HEK293 (cell line): ENCODE measurements around the gene PLCG2.

Experiments used
- CTCF ChIA-PET: fragments of 350-600 bp; formaldehyde crosslinking; extraction: SDS; loops from one replicate; lab custom pipeline; 2021; ENCODE audit warnings: antibody characterized with exemption; lab: Yijun Ruan, JAX
- POLR2A ChIA-PET: fragments of 300-600 bp; formaldehyde crosslinking; extraction: SDS; loops from one replicate; lab custom pipeline; 2020; ENCODE audit warnings: antibody characterized with exemption, inconsistent platforms; lab: Yijun Ruan, JAX
- H3K27ac ChIP-seq: fragments of 200-500 bp; sonication (Bioruptor generic); 2 replicates; pipeline ENCODE4 v1.5.1; 2014; ENCODE audit warnings: low read depth, low read length, control low read depth, inconsistent platforms; ENCODE audit errors: extremely low read depth
- H3K36me3 ChIP-seq, 2 experiments: fragments of 200-500 bp in 1 of 2; sonication (Bioruptor generic) in 1 of 2; 1 replicate in 1 of 2; 2 replicates in 1 of 2; pipeline ENCODE4 v1.5.1; 2014 to 2017; ENCODE audit warnings: inconsistent platforms in 2 of 2, low read length in 2 of 2; ENCODE audit not compliant: control insufficient read depth in 2 of 2, insufficient read depth in 1 of 2
- H3K4me1 ChIP-seq: fragments of 200-500 bp; sonication (Bioruptor generic); 2 replicates; pipeline ENCODE4 v1.5.1; 2014; ENCODE audit warnings: mild to moderate bottlenecking, low read length, inconsistent platforms; ENCODE audit not compliant: control insufficient read depth, insufficient read depth
- H3K4me3 ChIP-seq: 2 replicates; pipeline ENCODE4 v1.5.1; 2011; ENCODE audit warnings: low read depth, mild to moderate bottlenecking, control low read depth, low read length, moderate library complexity
- H3K9me3 ChIP-seq: fragments of 200-500 bp; sonication (Bioruptor generic); 2 replicates; pipeline ENCODE4 v1.5.1; 2014; ENCODE audit warnings: low read depth, low read length, inconsistent platforms; ENCODE audit not compliant: control insufficient read depth, insufficient read depth
- BCL11B ChIP-seq: fragments of 450-650 bp; formaldehyde crosslinking; IDR thresholded peaks from 2 replicates; pipeline ENCODE4 v1.5.1; 2016; ENCODE audit warnings: low read depth, missing biosample characterization, missing genetic modification characterization
- GLI4 ChIP-seq: fragments of 450-650 bp; formaldehyde crosslinking; IDR thresholded peaks from 2 replicates; pipeline ENCODE4 v1.5.1; 2016; ENCODE audit warnings: missing biosample characterization, missing genetic modification characterization
- GLIS2 ChIP-seq: fragments of 450-650 bp; formaldehyde crosslinking; IDR thresholded peaks from 2 replicates; pipeline ENCODE4 v1.5.1; 2016; ENCODE audit warnings: missing biosample characterization, missing genetic modification characterization
- OVOL3 ChIP-seq: fragments of 450-650 bp; formaldehyde crosslinking; IDR thresholded peaks from 2 replicates; pipeline ENCODE4 v1.5.1; 2016; ENCODE audit warnings: missing biosample characterization, missing genetic modification characterization
- WT1 ChIP-seq: fragments of 450-650 bp; formaldehyde crosslinking; IDR thresholded peaks from 2 replicates; pipeline ENCODE4 v1.5.1; 2016; ENCODE audit warnings: missing biosample characterization, missing genetic modification characterization
- ZBTB10 ChIP-seq: fragments of 450-650 bp; formaldehyde crosslinking; IDR thresholded peaks from 2 replicates; pipeline ENCODE4 v1.5.1; 2016; ENCODE audit warnings: missing biosample characterization, missing genetic modification characterization
- ZBTB21 ChIP-seq: fragments of 450-650 bp; formaldehyde crosslinking; IDR thresholded peaks from 2 replicates; pipeline ENCODE4 v1.5.1; 2017; ENCODE audit warnings: missing biosample characterization, missing genetic modification characterization
- ZNF10 ChIP-seq: fragments of 450-650 bp; formaldehyde crosslinking; IDR thresholded peaks from 2 replicates; pipeline ENCODE4 v1.5.1; 2017; ENCODE audit warnings: missing biosample characterization, missing genetic modification characterization
- ZNF184 ChIP-seq: fragments of 450-650 bp; IDR thresholded peaks from 2 replicates; pipeline ENCODE4 v1.5.1; 2018; ENCODE audit warnings: missing biosample characterization, mild to moderate bottlenecking, missing genetic modification characterization
- ZNF302 ChIP-seq: fragments of 450-650 bp; formaldehyde crosslinking; IDR thresholded peaks from 2 replicates; pipeline ENCODE4 v1.5.1; 2016; ENCODE audit warnings: missing biosample characterization, missing genetic modification characterization, low read depth
- ZNF529 ChIP-seq: fragments of 450-650 bp; formaldehyde crosslinking; IDR thresholded peaks from 2 replicates; pipeline ENCODE4 v1.5.1; 2017; ENCODE audit warnings: missing genetic modification characterization, missing biosample characterization; ENCODE audit not compliant: insufficient replicate concordance
- ZNF654 ChIP-seq: fragments of 450-650 bp; formaldehyde crosslinking; IDR thresholded peaks from 2 replicates; pipeline ENCODE4 v1.5.1; 2016; ENCODE audit warnings: low read depth, missing biosample characterization, missing genetic modification characterization
- ZNF701 ChIP-seq: fragments of 450-650 bp; formaldehyde crosslinking; IDR thresholded peaks from 2 replicates; pipeline ENCODE4 v1.5.1; 2016; ENCODE audit warnings: missing biosample characterization, missing genetic modification characterization
- ZNF830 ChIP-seq: fragments of 450-650 bp; IDR thresholded peaks from 2 replicates; pipeline ENCODE4 v1.5.0; 2018; ENCODE audit warnings: missing biosample characterization, missing genetic modification characterization, low read depth, mild to moderate bottlenecking, moderate library complexity
- ZSCAN16 ChIP-seq: fragments of 450-650 bp; formaldehyde crosslinking; IDR thresholded peaks from 2 replicates; pipeline ENCODE4 v1.5.1; 2016; ENCODE audit warnings: missing biosample characterization, missing genetic modification characterization
- TF ChIP-seq, protein P1 (sequence below): fragments of 450-650 bp; formaldehyde crosslinking; IDR thresholded peaks from 2 replicates; pipeline ENCODE4 v1.5.1; 2016; ENCODE audit warnings: missing biosample characterization, missing genetic modification characterization
- TF ChIP-seq, protein P2 (sequence below): sonication (generic); formaldehyde crosslinking; IDR thresholded peaks from 2 replicates; pipeline ENCODE4 v1.8.1; 2022; ENCODE audit warnings: mild to moderate bottlenecking, moderate library complexity, missing genetic modification reagents
- TF ChIP-seq, protein P3 (sequence below): fragments of 450-650 bp; formaldehyde crosslinking; IDR thresholded peaks from 2 replicates; pipeline ENCODE4 v1.5.1; 2016; ENCODE audit warnings: missing biosample characterization, missing genetic modification characterization
- TF ChIP-seq, protein P4 (sequence below): fragments of 450-650 bp; formaldehyde crosslinking; conservative IDR thresholded peaks from 2 replicates; pipeline ENCODE4 v1.5.1; 2016; ENCODE audit warnings: low read depth, missing biosample characterization, missing genetic modification characterization
- TF ChIP-seq, protein P5 (sequence below): fragments of 450-650 bp; formaldehyde crosslinking; IDR thresholded peaks from 2 replicates; pipeline ENCODE4 v1.5.1; 2016; ENCODE audit warnings: missing biosample characterization, missing genetic modification characterization

Gene PLCG2

DNA sequence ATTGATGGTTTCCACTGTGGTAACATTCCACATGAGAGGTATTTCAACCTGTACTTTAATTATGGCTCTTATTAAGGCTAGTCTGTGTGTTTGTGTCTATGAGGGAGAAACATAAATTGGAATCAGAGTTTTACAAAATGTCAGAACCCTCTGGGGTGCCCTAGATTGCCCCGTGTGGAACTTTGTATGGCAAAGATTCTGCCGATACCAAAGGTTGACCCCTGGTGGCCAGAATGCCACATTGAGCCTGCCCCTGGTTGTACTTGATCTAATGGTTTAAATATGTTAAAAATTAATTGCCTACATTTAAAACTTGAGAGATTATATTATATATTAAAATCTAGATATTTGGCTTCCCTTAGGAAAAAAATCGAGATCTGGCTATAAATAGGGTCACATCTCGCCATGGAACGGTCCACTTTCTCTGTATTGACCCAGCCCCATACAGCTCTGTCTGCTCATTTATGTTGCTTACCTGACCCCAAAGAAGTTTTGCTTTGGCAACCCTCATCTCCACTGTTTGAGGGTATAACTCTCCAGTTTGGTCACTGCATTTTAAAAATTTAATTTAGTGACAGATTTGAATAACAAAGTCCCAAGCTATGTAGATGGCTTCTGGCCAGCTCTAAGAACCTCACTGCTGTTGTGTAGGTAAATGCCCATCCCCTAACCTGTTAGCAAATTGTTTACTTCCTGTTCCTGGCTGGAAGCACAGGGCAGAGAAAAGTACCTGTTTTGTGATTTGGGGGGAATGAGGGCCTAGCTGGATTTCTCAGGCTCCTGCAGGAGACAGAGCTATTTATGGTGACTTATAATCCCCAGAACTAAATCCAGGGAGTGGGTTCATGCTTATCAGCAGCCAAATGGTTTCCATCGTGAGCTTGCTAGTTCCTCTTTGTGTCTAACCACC lies 95.0 kb downstream of the PLCG2 start:
- POLR2A ChIA-PET = interaction anchor here (1.2 kb wide), 1 partner anchor 96 kb away, joined by 3 read pairs; no protein-coding TSS in a partner anchor
- H3K36me3 ChIP-seq = no peaks in the 10 kb centered on the region
- H3K4me1 ChIP-seq = no peaks in the 10 kb centered on the region
- H3K27ac ChIP-seq = no peak overlapping the region
- H3K9me3 ChIP-seq = no peaks in the 10 kb centered on the region
- CTCF ChIA-PET = interaction anchor here (0.5 to 3.1 kb wide), 32 partner anchors 9 to 779 kb away, joined by 3 to 19 read pairs (median 3); no protein-coding TSS in a partner anchor
- TF ChIP-seq ZNF654 (tag by site-specific recombination) (peak; percentile 28), GLI4 (no peak), ZNF184 (tag by site-specific recombination) (no peak), ZNF302 (tag by site-specific recombination) (no peak)
- TF ChIP-seq, protein P1, sequence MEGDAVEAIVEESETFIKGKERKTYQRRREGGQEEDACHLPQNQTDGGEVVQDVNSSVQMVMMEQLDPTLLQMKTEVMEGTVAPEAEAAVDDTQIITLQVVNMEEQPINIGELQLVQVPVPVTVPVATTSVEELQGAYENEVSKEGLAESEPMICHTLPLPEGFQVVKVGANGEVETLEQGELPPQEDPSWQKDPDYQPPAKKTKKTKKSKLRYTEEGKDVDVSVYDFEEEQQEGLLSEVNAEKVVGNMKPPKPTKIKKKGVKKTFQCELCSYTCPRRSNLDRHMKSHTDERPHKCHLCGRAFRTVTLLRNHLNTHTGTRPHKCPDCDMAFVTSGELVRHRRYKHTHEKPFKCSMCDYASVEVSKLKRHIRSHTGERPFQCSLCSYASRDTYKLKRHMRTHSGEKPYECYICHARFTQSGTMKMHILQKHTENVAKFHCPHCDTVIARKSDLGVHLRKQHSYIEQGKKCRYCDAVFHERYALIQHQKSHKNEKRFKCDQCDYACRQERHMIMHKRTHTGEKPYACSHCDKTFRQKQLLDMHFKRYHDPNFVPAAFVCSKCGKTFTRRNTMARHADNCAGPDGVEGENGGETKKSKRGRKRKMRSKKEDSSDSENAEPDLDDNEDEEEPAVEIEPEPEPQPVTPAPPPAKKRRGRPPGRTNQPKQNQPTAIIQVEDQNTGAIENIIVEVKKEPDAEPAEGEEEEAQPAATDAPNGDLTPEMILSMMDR (tag by site-specific recombination) = peak; percentile 44; the same call in 1 of the 2 replicates
- TF ChIP-seq, protein P2, sequence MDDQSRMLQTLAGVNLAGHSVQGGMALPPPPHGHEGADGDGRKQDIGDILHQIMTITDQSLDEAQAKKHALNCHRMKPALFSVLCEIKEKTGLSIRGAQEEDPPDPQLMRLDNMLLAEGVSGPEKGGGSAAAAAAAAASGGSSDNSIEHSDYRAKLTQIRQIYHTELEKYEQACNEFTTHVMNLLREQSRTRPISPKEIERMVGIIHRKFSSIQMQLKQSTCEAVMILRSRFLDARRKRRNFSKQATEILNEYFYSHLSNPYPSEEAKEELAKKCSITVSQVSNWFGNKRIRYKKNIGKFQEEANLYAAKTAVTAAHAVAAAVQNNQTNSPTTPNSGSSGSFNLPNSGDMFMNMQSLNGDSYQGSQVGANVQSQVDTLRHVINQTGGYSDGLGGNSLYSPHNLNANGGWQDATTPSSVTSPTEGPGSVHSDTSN (CRISPR knock-in tag) = no peak
- no peak overlapping the region for H3K4me3 ChIP-seq

DNA sequence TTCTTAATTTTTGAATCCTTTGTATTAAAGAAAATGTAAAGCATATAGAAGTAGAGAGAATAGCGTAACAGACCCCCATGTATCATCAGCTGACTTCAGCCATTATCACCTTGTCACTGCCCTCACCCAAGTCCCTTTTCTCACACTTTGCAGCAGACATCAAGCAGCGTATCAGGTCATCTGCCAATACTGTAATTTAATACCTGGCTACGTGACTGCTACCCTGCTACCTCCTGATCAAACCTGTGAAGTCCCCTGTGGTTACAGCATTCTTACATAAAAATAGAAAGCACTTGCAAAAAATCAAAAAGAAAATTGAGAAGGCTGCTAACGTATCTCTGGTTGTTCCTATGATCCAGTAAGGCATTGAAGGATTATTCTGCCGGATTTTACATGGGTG lies 96.4 kb downstream of the PLCG2 start:
- Histone ChIP-seq H3K27ac (no peak overlapping the region), H3K36me3 (no peaks in the 10 kb centered on the region), H3K4me1 (no peaks in the 10 kb centered on the region), H3K9me3 (no peaks in the 10 kb centered on the region), H3K4me3 (no peak overlapping the region)
- ChIA-PET POLR2A (interaction anchor here (0.6 kb wide), 1 partner anchor 73 kb away, joined by 3 read pairs; no protein-coding TSS in a partner anchor), CTCF (interaction anchor here (0.9 to 3.1 kb wide), 4 partner anchors 11 to 97 kb away, joined by 3 to 19 read pairs (median 6); no protein-coding TSS in a partner anchor)
- TF ChIP-seq, protein P3, sequence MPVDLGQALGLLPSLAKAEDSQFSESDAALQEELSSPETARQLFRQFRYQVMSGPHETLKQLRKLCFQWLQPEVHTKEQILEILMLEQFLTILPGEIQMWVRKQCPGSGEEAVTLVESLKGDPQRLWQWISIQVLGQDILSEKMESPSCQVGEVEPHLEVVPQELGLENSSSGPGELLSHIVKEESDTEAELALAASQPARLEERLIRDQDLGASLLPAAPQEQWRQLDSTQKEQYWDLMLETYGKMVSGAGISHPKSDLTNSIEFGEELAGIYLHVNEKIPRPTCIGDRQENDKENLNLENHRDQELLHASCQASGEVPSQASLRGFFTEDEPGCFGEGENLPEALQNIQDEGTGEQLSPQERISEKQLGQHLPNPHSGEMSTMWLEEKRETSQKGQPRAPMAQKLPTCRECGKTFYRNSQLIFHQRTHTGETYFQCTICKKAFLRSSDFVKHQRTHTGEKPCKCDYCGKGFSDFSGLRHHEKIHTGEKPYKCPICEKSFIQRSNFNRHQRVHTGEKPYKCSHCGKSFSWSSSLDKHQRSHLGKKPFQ (tag by site-specific recombination) = no peak
- TF ChIP-seq ZNF701 (tag by site-specific recombination) (no peak), ZNF10 (tag by site-specific recombination) (no peak), ZBTB21 (tag by site-specific recombination) (no peak), OVOL3 (no peak), BCL11B (tag by site-specific recombination) (no peak), ZNF830 (tag by site-specific recombination) (no peak), ZSCAN16 (tag by site-specific recombination) (no peak), ZNF529 (tag by site-specific recombination) (no peak), ZBTB10 (tag by site-specific recombination) (no peak), WT1 (tag by site-specific recombination) (no peak), GLIS2 (tag by site-specific recombination) (no peak)
- TF ChIP-seq, protein P4, sequence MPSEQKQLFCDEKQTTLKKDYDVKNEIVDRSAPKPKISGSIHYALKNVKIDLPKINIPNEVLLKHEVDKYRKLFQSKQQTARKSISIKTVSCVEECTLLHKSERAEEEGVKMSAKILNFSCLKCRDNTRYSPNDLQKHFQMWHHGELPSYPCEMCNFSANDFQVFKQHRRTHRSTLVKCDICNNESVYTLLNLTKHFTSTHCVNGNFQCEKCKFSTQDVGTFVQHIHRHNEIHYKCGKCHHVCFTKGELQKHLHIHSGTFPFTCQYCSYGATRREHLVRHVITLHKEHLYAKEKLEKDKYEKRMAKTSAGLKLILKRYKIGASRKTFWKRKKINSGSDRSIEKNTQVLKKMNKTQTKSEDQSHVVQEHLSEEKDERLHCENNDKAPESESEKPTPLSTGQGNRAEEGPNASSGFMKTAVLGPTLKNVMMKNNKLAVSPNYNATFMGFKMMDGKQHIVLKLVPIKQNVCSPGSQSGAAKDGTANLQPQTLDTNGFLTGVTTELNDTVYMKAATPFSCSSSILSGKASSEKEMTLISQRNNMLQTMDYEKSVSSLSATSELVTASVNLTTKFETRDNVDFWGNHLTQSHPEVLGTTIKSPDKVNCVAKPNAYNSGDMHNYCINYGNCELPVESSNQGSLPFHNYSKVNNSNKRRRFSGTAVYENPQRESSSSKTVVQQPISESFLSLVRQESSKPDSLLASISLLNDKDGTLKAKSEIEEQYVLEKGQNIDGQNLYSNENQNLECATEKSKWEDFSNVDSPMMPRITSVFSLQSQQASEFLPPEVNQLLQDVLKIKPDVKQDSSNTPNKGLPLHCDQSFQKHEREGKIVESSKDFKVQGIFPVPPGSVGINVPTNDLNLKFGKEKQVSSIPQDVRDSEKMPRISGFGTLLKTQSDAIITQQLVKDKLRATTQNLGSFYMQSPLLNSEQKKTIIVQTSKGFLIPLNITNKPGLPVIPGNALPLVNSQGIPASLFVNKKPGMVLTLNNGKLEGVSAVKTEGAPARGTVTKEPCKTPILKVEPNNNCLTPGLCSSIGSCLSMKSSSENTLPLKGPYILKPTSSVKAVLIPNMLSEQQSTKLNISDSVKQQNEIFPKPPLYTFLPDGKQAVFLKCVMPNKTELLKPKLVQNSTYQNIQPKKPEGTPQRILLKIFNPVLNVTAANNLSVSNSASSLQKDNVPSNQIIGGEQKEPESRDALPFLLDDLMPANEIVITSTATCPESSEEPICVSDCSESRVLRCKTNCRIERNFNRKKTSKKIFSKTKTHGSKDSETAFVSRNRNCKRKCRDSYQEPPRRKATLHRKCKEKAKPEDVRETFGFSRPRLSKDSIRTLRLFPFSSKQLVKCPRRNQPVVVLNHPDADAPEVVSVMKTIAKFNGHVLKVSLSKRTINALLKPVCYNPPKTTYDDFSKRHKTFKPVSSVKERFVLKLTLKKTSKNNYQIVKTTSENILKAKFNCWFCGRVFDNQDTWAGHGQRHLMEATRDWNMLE (tag by site-specific recombination) = no peak
- TF ChIP-seq, protein P5, sequence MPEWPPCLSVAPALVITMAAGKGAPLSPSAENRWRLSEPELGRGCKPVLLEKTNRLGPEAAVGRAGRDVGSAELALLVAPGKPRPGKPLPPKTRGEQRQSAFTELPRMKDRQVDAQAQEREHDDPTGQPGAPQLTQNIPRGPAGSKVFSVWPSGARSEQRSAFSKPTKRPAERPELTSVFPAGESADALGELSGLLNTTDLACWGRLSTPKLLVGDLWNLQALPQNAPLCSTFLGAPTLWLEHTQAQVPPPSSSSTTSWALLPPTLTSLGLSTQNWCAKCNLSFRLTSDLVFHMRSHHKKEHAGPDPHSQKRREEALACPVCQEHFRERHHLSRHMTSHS (tag by site-specific recombination) = no peak
